A673 (cell line): ENCODE results near the gene FKBP14.

Experiments
- CTCF ChIP-seq: fragments of 300-800, 200-600 bp; sonication (generic); conservative IDR thresholded peaks from 2 replicates; pipeline ENCODE4 v1.5.1; 2017; ENCODE audit warnings: low read depth, mild to moderate bottlenecking, antibody characterized with exemption, low read length, moderate library complexity, mixed read lengths
- EZH2 ChIP-seq: fragments of 200-600 bp; sonication (generic); IDR thresholded peaks from 2 replicates; pipeline ENCODE4 v1.6.1; 2017; ENCODE audit warnings: borderline replicate concordance, low read depth, mild to moderate bottlenecking, mixed read lengths, antibody characterized with exemption, low read length; ENCODE audit not compliant: poor library complexity, severe bottlenecking

GRCh38 chr7:30048582-30048981, 22.1 kb upstream of the FKBP14 start:
- TF ChIP-seq CTCF (no peak), EZH2 (no peak)
